Panc1 (cell line): Measurements from ENCODE around the gene ZNHIT3. TPM values are rescaled to one million over a fixed set of nuclear protein-coding genes. Genes with fewer than 3 reads are reported as not detected.

ENCODE experiments used
- ATAC-seq: fragments of 200-7000 bp; cut with Tn5 transposase; 2 replicates; pipeline ENCODE4 v1.9.1; 2020; ENCODE audit warnings: mild to moderate bottlenecking, moderate library complexity
- BruUV-seq: library from RNA; stranded (reverse); fragments of 400-500 nt; replicated peaks from 2 replicates; lab custom pipeline; 2021; lab: Mats Ljungman, UMichigan
- CTCF ChIA-PET: fragments of 300-600 bp; sonication (Branson Sonifier 250); formaldehyde crosslinking; loops from one replicate; lab custom pipeline; 2022; ENCODE audit warnings: antibody characterized with exemption; lab: Charles Lee
- POLR2A ChIA-PET: fragments of 300-600 bp; sonication (Branson Sonifier 250); formaldehyde crosslinking; loops from one replicate; lab custom pipeline; 2022; ENCODE audit warnings: antibody characterized with exemption; lab: Charles Lee
- DNase-seq: peaks from one replicate; pipeline ENCODE4 v3.0.0-alpha.2; 2010; ENCODE audit warnings: low read depth, low spot score
- H3K27ac ChIP-seq: 2 replicates; pipeline ENCODE4 v1.5.1; 2011; ENCODE audit warnings: mild to moderate bottlenecking, low read length, inconsistent platforms
- H3K27me3 ChIP-seq: fragments of 200-500 bp; sonication (Bioruptor generic); 2 replicates; pipeline ENCODE4 v1.6.0; 2014; ENCODE audit warnings: low read length, inconsistent platforms; ENCODE audit not compliant: control insufficient read depth, insufficient read depth
- H3K36me3 ChIP-seq: fragments of 200-500 bp; sonication (Bioruptor generic); 2 replicates; pipeline ENCODE4 v1.5.1; 2014; ENCODE audit warnings: inconsistent platforms, mild to moderate bottlenecking, low read length, moderate library complexity; ENCODE audit not compliant: control insufficient read depth, insufficient read depth
- H3K4me1 ChIP-seq: 2 replicates; pipeline ENCODE4 v1.5.1; 2011; ENCODE audit warnings: inconsistent platforms, mild to moderate bottlenecking, low read length, moderate library complexity; ENCODE audit not compliant: control insufficient read depth, insufficient read depth
- H3K4me3 ChIP-seq, 2 experiments: 2 replicates each; pipeline ENCODE4 v1.5.1; 2011 to 2012; ENCODE audit warnings: low read depth in 2 of 2, low read length in 2 of 2, mild to moderate bottlenecking in 2 of 2, inconsistent platforms in 1 of 2, moderate library complexity in 1 of 2
- H3K9me3 ChIP-seq: fragments of 200-500 bp; sonication (Bioruptor generic); 2 replicates; pipeline ENCODE4 v1.5.1; 2014; ENCODE audit warnings: low read depth, mild to moderate bottlenecking, inconsistent platforms, low read length, moderate library complexity; ENCODE audit not compliant: control insufficient read depth, insufficient read depth
- POLR2AphosphoS5 ChIP-seq: IDR thresholded peaks from 2 replicates; pipeline ENCODE4 v1.6.1; 2012; ENCODE audit warnings: mild to moderate bottlenecking, low read depth, low read length, moderate library complexity
- SIN3A ChIP-seq: IDR thresholded peaks from 2 replicates; pipeline ENCODE4 v1.6.1; 2012; ENCODE audit warnings: low read depth, mild to moderate bottlenecking, low read length, moderate library complexity, borderline replicate concordance; ENCODE audit not compliant: insufficient read depth
- TCF7L2 ChIP-seq: IDR thresholded peaks from 2 replicates; pipeline ENCODE4 v1.6.1; 2011; ENCODE audit warnings: mild to moderate bottlenecking, low read depth, low read length, inconsistent platforms
- in situ Hi-C: cut with HindIII; loops from 2 replicates; pipeline ENCODE4 v1.10.0; 2016; ENCODE audit warnings: low sequenced_read_pairs, low pct_unique_long_range_greater_than_20kb
- intact Hi-C: fragments of 100-400 bp; cut with micrococcal nuclease; formaldehyde crosslinking; loops from one replicate; pipeline ENCODE4 v1.10.0; 2022; ENCODE audit not compliant: unreplicated experiment
- total RNA-seq: library from RNA; stranded (reverse); gene quantifications from one replicate; pipeline ENCODE4 v1.2.1, GENCODE V29; 2021; ENCODE audit not compliant: unreplicated experiment
- TF ChIP-seq, protein P1 (sequence below): fragments of 450-650 bp; IDR thresholded peaks from 2 replicates; pipeline ENCODE4 v1.5.1; 2017; ENCODE audit warnings: mild to moderate bottlenecking
- TF ChIP-seq, protein P2 (sequence below), 2 experiments: IDR thresholded peaks; 2 replicates each; pipeline ENCODE4 v1.6.1; 2011 to 2012; ENCODE audit warnings: low read depth in 2 of 2, control low read depth in 1 of 2, low read length in 1 of 2, mild to moderate bottlenecking in 1 of 2, moderate library complexity in 1 of 2; ENCODE audit not compliant: insufficient read depth in 1 of 2

The ZNHIT3 gene
- total RNA-seq, 1 experiment from 2014 or later, result 16.8 TPM

- Histone ChIP-seq H3K36me3 (peaks cover 8% of the 10 kb centered on the region), H3K27ac (no peak overlapping the region), H3K4me3 (no peak overlapping the region), H3K9me3 (no peaks in the 10 kb centered on the region), H3K27me3 (no peaks in the 10 kb centered on the region), H3K4me1 (no peaks in the 10 kb centered on the region; the same call in none of the 2 replicates)
- ChIA-PET POLR2A (no interaction called here), CTCF (interaction anchor here (0.6 kb wide), 1 partner anchor 19 kb away, joined by 6 read pairs; no protein-coding TSS in a partner anchor)
- no peak for ATAC-seq
- in situ Hi-C loops, result no loop called here
- TF ChIP-seq, protein P1, sequence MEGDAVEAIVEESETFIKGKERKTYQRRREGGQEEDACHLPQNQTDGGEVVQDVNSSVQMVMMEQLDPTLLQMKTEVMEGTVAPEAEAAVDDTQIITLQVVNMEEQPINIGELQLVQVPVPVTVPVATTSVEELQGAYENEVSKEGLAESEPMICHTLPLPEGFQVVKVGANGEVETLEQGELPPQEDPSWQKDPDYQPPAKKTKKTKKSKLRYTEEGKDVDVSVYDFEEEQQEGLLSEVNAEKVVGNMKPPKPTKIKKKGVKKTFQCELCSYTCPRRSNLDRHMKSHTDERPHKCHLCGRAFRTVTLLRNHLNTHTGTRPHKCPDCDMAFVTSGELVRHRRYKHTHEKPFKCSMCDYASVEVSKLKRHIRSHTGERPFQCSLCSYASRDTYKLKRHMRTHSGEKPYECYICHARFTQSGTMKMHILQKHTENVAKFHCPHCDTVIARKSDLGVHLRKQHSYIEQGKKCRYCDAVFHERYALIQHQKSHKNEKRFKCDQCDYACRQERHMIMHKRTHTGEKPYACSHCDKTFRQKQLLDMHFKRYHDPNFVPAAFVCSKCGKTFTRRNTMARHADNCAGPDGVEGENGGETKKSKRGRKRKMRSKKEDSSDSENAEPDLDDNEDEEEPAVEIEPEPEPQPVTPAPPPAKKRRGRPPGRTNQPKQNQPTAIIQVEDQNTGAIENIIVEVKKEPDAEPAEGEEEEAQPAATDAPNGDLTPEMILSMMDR, result no peak
- TF ChIP-seq, protein P2, sequence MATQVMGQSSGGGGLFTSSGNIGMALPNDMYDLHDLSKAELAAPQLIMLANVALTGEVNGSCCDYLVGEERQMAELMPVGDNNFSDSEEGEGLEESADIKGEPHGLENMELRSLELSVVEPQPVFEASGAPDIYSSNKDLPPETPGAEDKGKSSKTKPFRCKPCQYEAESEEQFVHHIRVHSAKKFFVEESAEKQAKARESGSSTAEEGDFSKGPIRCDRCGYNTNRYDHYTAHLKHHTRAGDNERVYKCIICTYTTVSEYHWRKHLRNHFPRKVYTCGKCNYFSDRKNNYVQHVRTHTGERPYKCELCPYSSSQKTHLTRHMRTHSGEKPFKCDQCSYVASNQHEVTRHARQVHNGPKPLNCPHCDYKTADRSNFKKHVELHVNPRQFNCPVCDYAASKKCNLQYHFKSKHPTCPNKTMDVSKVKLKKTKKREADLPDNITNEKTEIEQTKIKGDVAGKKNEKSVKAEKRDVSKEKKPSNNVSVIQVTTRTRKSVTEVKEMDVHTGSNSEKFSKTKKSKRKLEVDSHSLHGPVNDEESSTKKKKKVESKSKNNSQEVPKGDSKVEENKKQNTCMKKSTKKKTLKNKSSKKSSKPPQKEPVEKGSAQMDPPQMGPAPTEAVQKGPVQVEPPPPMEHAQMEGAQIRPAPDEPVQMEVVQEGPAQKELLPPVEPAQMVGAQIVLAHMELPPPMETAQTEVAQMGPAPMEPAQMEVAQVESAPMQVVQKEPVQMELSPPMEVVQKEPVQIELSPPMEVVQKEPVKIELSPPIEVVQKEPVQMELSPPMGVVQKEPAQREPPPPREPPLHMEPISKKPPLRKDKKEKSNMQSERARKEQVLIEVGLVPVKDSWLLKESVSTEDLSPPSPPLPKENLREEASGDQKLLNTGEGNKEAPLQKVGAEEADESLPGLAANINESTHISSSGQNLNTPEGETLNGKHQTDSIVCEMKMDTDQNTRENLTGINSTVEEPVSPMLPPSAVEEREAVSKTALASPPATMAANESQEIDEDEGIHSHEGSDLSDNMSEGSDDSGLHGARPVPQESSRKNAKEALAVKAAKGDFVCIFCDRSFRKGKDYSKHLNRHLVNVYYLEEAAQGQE (IDR thresholded peaks at IDR 0.05; ENCODE audit: insufficient read depth in 1 of 2, low read depth in 2 of 2, low read length in 1 of 2), result no peak
- TF ChIP-seq TCF7L2, result no peak
- intact Hi-C loops, result no loop called here
- no TSS peak for BruUV-seq
- no peak for DNase-seq
Measured at GRCh38 chr17:36540696-36541095, 54.2 kb downstream of the ZNHIT3 start.

GRCh38 chr17:36542755-36543154 lies 56.3 kb downstream of the ZNHIT3 start:
- CTCF ChIA-PET, result no interaction called here
- DNase-seq, result no peak
- ATAC-seq, result no peak

More at GRCh38 chr17:36542755-36543154, 56.3 kb downstream of the ZNHIT3 start:
- intact Hi-C loops, result no loop called here
- H3K9me3 ChIP-seq, result no peaks in the 10 kb centered on the region
- in situ Hi-C loops, result no loop called here
- TF ChIP-seq, protein P2 (IDR thresholded peaks at IDR 0.05; ENCODE audit: insufficient read depth in 1 of 2, low read depth in 2 of 2, low read length in 1 of 2), result no peak
- TF ChIP-seq, protein P1, result no peak
- no peak for TF ChIP-seq POLR2AphosphoS5
- TF ChIP-seq TCF7L2, result no peak
- TF ChIP-seq SIN3A, result no peak
- H3K36me3 ChIP-seq, result peaks cover 13% of the 10 kb centered on the region
- H3K4me1 ChIP-seq, result peaks cover 8% of the 10 kb centered on the region
- no peak overlapping the region for H3K4me3 ChIP-seq
- POLR2A ChIA-PET, result interaction anchor here (0.6 kb wide), 1 partner anchor 437 kb away, joined by 5 read pairs; no protein-coding TSS in a partner anchor
- H3K27ac ChIP-seq, result no peak overlapping the region
- no peaks in the 10 kb centered on the region for H3K27me3 ChIP-seq
- no TSS peak for BruUV-seq
